Measurements from ENCODE around the gene LRRC56.

Gene LRRC56

DNA sequence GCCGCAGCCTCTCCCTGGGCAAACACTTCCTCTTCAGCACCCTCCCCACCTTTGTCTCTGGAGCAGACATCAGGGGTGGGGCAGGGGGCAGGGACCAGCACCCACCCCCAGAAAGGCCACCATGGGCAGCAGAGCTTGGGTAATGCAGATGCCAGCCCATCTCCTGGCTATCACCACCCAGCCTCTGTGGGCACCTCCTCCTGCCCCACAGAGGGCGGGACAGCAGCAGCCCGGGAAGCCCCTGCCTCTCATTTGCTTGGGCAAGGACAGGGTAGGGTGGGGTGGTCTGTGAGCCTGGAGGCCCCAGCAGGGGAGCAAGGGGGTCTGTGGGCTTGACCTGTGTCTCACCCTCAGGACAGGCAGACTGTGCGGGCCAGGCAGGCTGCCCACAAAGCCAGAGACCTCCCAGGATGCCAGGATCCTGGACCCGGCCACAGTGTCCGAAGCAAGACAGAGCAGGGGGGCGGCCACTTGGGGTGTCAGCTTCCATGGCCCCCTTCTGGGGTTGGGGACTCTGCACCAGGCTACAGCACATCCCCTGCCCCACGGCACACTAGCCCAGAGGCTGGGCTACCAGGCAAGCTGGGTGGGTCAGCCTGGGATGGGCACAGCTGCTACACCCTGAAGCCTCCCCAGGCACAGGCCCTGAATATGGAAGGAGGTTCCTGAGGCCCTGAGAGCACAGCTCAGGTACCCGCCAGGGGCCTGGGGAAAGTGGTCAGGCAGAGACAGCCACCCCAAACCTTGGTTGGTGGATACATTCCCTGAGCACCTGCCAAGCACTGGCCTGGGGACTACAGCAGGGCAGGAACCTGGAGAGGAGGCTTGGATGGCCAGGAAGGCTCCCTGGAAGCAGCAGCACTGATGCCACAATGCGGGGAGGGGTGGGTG, 34.8 kb upstream of the LRRC56 start:
- no peak for DNase-seq

DNA sequence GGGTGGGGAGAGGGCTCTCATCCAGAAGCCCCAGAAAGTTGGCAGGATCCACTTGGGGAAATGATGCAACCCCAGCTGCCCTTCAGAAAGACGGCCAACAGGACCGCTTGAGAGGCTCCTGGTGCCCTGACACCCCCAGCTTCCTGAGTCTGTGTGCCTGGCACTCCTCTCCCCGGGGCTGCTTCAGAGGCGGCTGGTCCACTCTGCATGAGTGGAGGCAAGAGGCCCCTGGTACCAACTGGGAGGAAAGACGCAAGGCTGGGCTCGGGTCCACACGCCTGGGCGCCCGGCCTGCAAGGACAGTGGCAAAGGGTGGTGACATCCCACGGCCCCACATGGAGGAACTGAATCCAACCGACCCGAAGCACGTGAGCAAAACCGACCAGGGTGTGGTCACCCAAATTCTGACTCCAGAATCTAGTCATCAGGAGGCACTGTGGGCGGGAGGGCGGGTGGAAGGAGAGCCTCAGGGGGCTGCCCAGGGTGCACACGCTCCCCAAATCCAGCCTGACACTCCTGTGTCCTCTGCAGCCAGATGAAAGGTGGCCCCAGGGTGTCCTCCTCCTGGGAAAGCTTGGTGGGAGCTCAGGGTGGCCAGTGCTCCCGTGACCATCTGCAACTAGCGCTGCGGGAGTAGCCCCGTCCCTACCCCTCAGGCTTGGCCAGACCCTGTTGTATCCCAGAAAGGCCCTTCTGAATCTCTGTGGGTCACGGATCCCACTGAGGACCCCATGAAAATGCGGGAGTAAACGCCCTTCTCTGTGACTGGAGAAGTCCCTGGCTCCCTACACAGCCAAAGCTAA, 33.9 kb upstream of the LRRC56 start:
- DNase-seq: no peak

DNA sequence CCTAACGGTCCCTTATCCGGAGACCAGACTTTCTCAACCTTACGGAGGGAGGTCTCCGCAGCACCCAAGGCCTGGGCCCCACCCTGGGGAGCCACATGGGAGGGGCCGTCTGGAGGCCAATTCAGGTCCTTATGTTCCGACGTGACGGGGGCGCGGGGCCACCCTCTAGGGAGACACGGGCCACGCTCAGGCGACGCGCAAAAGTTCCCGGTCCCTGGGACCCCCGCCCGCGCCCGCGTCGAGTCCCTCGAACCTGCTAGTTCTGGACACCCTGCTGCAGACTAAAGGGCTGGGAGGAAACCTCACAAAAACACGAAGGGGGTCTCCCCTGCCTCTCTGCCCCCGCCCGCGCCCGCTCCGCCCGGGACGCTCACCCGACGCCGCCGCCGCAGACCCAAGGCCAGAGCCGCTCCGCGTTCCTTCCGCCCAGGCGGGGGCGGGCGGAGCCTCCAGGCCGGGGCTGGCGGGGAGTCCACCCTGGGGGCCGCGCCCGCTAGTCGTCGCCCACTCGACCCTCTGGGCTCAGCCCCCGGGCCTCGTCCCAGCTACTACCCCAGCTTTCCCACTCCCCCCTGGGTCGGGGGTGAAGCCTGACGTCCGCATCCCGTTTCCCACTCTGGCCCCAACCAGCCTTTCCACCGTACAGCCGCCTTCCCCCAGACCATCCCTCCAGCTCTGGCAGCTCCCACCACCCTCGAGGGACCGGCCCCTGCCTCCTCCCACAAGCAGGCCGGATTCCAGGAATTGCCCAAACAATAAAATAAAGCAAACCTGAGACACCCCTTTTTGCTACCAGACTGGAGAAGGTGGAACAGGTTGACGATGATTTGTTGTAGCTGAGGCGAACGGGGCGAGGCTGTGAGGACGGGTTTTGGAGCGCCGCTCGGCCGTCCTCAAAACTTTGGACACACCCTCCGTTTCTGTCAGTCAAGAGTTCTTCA, 33.0 kb upstream of the LRRC56 start:
- peak; percentile 71 for DNase-seq

DNA sequence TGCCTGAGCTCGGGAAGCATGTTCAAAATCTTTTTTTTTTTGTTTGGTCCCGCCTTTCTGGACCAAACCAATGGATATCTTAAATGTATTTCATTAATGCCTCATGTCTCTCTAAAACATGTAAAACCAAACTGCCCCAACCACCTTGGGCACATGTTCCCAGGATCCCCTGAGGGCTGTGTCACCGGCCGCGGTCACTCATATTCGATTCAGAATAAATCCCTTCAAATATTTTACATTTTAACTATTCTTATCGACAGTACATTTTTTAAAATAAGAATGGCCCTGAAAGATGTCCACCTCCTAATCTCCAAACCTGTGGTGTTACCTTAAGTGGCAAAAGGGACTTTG, 32.4 kb upstream of the LRRC56 start:
- no peak for DNase-seq

DNA sequence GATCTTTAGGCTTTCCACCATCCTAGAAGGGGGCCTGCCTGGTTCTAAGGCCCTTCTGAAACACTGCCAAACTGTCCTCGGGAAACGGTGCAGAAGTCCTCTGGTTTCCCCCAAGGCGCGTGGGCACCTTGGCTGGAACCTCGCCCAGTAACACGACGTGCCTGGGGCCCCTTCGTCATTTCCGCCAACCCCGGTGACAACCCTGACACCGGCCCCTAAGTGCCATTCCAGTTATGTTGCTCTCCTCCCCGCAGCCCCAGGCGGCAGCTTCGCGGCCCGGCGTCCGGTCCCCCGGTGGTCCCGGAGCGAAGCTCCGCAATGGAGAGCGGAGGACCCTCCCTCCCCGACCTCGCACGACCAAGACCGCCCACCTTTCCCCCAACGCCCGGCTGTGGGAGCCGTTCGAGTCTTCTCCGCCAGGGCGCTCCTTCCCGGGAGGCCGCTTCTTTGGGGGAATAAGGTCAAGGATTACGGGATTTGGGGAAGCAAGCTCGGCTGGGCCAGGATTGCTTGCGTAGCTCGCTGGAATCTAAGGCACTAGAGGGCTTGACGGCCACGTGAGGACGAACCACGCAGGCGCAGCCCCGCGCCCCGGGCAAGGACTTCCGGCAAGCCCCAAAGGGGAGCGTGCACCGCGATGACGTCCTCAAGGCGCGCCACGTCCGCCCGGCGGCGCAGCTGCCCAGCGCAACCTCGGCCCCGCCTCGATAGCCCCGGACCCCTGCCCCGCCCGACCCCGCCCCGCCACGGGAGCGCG, 30.9 kb upstream of the LRRC56 start:
- DNase-seq: peak; percentile 99

DNA sequence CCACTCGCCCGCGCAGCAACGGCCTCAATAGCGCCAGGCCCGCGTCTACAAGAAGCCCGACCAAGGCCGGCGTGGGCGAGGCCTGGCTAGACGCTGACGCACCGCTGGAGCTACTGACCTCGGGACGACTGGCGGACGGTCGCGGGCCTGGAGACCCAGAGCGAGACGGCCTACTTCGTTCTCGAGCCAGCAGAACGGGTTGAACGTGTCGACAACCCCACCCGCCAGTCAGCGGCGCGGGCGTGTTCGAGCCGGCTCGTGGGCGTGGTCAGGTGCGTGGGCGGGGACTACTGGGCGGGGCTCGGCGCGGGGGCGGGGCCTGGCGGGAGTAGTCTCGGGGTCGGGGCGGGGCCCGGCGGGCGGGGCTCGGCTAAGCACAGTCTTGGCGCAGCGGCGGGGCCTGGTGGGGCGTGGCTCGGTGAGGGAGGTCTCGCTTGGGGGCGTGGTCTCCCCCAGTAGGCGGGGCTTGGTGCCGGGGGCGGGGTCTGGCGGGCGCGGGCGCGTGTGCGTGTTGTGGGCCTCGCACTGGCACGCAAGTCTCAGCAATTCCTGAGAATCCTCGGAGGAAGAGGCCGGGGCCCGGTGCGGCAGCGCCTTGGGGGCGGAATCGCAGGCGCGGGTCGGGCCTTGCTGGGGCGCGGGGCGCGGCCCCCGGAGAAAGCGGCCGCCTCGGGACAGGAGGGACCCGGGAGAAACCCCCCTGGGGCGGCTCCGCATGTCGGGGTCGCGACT, 30.2 kb upstream of the LRRC56 start, which contains the start of gene RNH1:
TSS of gene RNH1 (minus strand) at position 248 of the 732 bp plus-strand sequence. CDS start 5,080 bp downstream, outside the sequence.
- peak; percentile 99 for DNase-seq

DNA sequence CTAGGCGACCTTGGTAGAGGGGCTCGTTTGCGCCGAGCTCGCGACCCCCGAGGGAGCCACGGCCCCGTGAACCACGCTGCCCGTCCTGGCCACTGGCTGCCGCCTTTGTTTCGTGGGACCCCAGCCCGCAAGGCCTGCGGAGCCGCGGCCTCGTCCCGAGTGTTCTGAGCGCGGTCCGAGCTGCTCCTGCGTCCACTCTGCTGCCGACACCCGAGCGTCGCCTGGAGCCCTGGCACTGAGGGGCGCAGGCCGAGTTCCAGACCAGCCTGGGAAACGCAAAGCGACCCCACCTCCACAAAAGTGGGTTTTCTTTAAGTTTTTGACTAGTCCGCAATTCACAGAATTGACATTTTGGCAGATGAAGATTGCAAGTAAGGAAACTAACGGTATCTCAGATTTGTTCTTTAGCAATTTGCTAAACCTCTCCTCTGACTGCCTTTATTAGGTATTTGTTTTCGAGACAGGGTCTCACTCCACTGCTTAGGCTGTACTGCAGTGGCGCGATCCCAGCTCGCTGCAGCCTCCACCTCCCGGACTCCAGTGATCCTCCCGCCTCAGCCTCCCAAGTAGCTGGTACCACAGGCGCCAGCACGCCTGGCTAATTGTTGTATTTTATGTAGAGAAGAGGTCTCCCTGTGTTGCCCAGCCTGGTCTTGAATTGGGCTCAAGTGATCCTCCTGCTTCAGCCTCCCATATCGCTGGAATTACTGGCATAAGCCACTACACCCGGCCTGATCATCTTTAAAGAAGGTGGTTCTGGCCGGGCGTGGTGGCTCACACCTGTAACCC, 29.4 kb upstream of the LRRC56 start:
- DNase-seq: no peak

DNA sequence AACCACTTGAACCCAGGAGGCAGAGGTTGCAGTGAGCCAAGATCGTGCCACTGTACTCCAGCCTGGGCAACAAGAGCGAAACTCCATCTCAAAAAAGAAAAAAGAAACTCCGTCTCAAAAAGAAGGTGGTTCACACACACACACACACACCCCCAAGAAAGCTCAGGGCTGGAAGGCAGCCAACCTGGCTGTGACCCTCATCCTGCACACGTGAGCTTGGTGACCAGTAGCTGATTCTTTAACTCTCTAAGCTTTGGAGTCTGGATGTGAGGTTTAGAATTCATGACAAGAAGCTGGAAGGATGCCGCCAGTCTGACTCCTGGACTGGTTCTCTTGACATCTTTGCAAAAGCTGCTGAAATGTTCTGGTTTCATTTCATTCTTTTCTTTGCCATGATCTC, 28.4 kb upstream of the LRRC56 start:
- DNase-seq: no peak

DNA sequence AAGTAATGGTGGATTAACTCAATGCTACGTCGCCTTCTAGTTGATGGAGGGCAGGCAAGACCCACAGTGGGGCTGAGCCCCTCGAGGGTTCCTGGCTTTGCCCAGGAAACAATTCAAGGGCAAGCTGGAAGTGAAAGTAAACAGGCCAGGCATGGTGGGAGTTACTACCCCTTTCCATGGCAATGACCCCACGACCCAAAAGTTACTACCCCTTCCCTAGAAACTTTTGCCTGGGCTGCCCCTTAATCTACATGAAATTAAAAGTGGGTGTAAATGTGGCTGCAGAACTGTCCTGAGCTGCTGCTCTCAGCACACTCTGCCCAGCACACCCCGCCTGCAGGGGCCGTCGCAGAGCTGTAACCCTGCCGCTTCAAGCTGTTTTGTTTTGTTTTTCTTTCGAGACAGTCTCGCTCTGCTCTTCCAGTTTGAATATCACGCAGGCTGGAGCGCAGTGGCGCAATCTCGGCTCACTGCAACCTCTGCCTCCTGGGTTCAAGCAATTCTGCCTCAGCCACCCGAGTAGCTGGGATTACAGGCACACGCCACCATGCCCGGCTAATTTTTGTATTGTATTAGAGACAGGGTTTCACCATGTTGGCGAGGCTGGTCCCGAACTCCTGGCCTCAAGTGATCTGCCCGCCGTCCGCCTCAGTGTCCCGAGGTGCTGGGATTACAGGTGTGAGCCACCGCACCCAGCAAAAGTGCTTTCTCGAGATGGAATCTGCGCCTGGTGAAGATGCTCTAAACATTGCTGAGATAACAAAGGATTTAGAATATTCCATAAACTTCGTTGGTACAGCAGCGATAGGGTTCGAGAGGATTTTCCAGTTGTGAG, 24.3 kb upstream of the LRRC56 start:
- no peak for DNase-seq

DNA sequence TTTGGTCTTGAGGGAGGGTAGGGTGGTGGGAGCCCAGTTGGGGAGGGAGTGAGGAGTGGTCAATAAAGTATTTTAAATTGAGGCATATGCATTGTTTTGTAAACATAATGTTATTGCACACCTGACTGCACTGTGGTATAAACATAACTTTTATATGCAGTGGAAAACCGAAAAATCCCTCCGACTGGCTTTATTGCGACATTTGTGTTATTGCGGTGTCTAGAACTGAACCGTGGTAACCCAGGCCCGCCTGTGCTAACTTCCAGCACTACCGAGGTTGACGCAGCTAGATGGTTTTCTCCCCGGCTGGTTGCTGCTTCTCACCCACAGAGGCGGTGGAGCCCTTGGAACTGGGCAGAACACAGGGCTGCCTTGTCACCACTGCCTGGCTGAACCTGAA, 22.7 kb upstream of the LRRC56 start:
- no peak for DNase-seq

DNA sequence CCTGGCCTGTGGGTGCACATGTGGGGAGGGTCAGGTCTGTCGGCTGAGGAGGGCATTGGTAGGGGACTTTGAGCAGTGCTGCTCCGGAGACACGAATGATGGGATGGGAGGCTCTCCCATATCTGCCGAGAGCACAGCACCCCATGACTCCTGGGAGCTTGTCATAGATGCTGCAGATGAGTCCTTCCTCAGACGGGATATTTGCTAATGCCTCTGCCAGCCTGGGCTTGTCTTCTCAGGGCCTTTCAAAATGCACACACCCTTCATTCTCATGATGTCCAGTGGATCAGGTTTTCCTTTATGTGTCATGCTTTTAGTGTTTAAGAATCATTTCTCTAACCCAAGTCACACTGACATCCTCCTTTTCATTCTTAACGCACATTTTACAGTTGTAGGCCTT, 22.2 kb upstream of the LRRC56 start:
- DNase-seq: no peak

DNA sequence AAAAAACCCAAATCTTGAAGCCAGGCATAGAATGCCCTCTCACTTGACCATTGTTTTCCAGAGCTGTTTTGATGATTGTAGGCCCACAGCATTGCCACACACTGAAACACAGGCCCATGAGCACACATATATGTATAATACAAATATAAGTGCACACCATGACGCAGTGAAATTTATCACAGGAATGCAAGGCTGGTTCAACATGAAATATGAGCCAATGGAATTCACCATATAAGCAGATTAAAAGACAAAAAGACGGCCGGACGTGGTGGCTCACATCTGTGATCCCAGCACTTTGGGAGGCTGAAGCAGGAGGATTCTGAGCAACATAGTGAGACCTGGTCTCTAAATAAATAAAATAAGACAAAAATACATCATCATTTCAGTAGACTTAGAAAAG, 20.9 kb upstream of the LRRC56 start:
- no peak for DNase-seq

DNA sequence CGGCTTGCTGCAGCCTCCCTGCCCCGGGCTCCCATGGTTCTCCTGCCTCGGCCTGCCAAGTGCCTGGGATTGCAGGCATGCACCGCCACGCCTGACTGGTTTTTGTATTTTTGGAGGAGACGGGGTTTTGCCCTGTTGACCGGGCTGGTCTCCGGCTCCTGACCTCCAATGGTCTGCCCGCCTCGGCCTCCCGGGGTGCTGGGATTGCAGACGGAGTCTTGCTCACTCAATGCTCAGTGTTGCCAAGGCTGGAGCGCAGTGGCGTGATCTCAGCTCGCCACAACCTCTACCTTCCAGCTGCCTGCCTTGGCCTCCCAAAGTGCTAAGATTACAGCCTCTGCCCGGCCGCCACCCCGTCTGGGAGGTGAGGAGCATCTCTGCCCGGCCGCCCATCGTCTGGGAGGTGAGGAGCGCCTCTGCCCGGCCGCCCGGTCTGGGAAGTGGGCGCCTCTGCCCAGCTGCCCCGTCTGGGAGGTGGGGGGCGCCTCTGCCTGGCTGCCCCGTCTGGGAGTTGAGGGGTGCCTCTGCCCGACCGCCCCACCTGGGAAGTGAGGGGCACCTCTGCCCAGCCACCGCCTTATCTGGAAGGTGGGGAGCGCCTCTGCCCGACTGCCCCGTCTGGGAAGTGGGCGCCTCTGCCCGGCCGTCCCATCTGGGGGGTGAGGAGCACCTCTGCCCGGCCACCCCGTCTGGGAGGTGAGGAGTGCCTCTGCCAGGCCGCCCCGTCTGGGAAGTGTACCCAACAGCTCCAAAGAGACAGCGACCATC, 20.2 kb upstream of the LRRC56 start:
- peak; percentile 36 for DNase-seq

DNA sequence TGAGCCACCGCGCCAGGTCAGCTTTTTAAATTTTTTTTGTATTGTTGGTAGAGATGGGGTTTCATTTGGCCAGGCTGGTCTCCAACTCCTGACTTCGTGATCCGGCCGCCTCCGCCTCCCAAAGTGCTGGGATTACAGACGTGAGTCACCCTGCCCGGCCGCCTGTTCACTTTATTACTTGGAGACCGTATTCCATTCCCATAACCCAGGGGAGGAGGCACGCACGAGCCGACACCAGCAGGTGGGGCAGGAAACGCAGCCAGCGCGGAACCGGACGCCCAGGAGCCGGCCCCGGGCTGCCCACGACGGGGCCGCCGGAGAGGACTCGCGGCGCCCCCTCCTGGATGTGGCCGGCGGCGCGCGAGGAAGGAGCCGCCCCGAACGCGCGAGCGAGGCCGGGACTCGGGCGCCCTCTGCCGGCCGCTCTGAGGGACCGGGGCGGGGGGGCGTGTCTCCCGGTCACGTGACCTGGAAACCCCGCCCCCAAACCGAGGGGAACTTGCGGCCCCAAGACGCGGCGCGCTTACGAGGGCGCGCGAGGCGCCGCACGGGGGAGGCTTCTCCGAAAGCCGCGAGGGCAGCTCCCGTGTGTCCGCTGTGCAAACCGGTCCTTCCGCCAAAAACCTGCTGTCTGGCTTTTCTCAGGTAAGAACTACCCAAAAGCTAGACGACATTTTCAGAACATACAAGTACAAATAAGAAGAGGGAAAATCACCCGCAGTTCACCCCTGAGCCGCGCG, 18.7 kb upstream of the LRRC56 start:
- peak; percentile 88 for DNase-seq

DNA sequence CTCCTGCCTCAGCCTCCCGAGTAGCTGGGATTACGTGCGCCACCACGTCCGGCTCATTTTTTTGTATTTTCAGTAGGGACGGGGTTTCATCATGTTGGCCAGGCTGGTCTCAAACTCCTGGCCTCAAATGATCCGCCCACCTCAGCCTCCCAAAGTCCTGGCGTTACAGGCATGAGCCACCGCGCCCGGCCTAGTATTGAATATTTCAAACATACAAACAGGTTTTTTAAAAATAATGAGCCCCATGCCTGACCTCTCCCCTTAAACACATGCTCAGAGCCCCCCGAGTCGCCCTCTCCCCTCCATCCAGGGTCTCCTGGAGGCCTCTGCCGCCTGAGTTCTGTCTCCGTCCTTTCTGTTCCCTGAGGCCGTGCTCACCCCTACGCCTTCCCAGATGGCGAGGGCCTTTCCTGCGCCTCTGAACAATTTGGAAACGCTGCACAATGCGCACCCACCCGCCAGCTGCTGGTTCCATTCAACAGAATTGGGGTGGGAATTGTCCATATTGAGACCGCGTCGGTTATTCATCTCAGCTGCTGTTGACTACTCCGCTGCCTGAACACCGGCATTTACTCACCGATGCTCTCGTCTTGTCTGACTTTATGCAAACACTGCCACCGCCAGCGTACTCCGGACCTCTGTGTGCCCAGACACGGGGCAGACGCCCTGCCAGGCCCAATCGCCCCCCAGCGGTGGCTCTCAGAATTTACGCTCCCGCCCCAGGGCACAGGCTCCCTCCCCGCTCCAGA, 16.7 kb upstream of the LRRC56 start:
- no peak for DNase-seq

DNA sequence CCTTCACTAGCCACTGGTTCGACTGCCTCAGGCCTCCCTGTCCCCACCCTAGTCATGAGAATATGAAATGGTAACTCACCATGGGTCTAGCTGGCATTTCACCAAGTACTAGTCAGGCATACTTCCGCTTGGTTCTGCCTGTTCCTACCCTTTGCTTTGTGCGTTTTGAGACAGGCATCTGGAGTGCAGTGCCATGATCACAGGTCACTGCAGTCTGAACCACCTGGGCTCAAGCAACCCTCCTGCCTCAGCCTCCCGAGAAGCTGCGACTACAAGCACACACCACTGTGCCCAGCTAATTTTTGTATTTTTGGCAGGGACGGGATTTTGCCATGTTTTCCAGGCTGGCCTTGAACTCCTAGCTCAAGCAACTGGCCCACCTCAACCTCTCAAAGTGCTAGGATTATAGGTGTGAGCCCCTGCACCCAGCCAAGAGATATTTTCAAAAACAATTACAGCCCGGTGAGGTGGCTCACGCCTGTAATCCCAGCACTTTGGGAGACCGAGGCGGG, 16.1 kb upstream of the LRRC56 start:
- no peak for DNase-seq

DNA sequence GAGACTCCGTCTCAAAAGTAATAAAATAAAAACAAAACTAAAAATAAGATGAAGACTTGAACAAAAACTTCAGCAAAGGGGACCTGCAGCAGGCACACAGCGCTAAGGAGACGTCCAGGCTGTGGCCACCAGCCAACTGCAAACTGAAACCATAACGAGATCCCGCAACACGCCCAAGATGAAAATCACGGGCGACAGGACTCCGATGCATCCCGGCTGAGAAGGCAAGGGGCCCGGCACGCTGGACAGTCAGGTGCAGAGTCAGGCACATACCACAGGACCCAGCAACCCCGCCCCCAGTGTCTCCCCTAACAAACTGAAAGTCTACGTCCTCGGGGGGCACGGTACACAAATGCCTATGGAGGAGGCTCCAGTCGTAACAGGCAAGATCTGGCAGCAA, 11.1 kb upstream of the LRRC56 start:
- no peak for DNase-seq
